H4 (cell line): Measurements from ENCODE around the gene ZNF396. TPM values are rescaled to one million over a fixed set of nuclear protein-coding genes. Genes with fewer than 3 reads are reported as not detected.

Experiments
- DNase-seq: peaks from one replicate; pipeline ENCODE4 v3.0.0-alpha.2; 2015; ENCODE audit warnings: low spot score
- total RNA-seq: library from RNA; depleted of rRNA; stranded (reverse); fragments of >200 nt; shearing (Covaris generic); gene quantifications from 2 replicates; pipeline ENCODE4 v1.2.3, GENCODE V29; 2014; rRNA removed

The ZNF396 gene
- total RNA-seq, 1 experiment from 2014 or later = 1.3 TPM

- DNase-seq = no peak
These were observed 41.3 kb downstream of the ZNF396 start for GRCh38 chr18:35335866-35336265.

GRCh38 chr18:35334821-35335220 lies 42.3 kb downstream of the ZNF396 start:
- no peak for DNase-seq

GRCh38 chr18:35334212-35334611 lies 42.9 kb downstream of the ZNF396 start:
- no peak for DNase-seq

GRCh38 chr18:35331367-35332087 lies 45.6 kb downstream of the ZNF396 start:
- DNase-seq = no peak

GRCh38 chr18:35328868-35329267 lies 48.3 kb downstream of the ZNF396 start:
- no peak for DNase-seq

- DNase-seq = no peak
These were observed 50.3 kb downstream of the ZNF396 start for GRCh38 chr18:35326695-35327387.

- DNase-seq = no peak
These were observed 52.0 kb downstream of the ZNF396 start for GRCh38 chr18:35324926-35325655.

GRCh38 chr18:35322486-35323458 lies 54.4 kb downstream of the ZNF396 start:
- DNase-seq = no peak

Other genes starting within 250 kb of the ZNF396 start
- 8.6 and 9.3 TPM in 2 replicates for gene ZNF397, start 136.3 kb downstream of the ZNF396 start, total RNA-seq
- 4.8 and 5.3 TPM in 2 replicates for gene ZSCAN30, start 87.1 kb downstream of the ZNF396 start, total RNA-seq
- gene ZNF24, start 32.9 kb downstream of the ZNF396 start, total RNA-seq = 27.9 and 35.4 TPM in 2 replicates
- 3.2 and 4.9 TPM in 2 replicates for gene INO80C, start 120.6 kb upstream of the ZNF396 start, total RNA-seq
- 70.6 and 85.4 TPM in 2 replicates for gene GALNT1, start 204.4 kb upstream of the ZNF396 start, total RNA-seq